GM19035 (cell line): Measurements from ENCODE around the gene LSS.
"Not testable (repeated sequence)": the region's sequence is repeated elsewhere in the genome, so short reads cannot be mapped to it uniquely, and the experiment has no call there.

ENCODE experiments used
- ATAC-seq: cut with Tn5 transposase; IDR thresholded peaks from one replicate; pipeline ENCODE4 v1.9.1; 2021; ENCODE audit not compliant: unreplicated experiment

The LSS gene

DNA sequence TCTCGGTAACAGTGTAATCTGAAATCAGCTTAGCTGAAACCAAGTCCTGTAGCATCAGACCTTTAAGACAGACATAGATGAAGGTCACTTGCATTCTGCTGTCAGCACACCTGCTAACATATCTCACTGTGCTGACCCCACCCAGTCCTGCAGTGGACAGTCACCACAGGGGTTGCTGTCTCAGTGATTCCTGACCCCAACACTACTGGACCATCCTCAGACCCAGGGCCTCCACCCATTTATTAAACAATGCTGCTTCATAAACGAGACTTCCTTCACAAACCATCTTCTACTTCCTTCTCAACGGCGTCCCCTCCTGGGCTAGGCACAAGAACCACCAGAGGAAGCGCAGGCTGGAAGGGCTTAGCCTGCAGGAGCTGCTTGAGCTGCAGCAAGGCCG lies 17.8 kb upstream of the LSS start:
- no peak for ATAC-seq

DNA sequence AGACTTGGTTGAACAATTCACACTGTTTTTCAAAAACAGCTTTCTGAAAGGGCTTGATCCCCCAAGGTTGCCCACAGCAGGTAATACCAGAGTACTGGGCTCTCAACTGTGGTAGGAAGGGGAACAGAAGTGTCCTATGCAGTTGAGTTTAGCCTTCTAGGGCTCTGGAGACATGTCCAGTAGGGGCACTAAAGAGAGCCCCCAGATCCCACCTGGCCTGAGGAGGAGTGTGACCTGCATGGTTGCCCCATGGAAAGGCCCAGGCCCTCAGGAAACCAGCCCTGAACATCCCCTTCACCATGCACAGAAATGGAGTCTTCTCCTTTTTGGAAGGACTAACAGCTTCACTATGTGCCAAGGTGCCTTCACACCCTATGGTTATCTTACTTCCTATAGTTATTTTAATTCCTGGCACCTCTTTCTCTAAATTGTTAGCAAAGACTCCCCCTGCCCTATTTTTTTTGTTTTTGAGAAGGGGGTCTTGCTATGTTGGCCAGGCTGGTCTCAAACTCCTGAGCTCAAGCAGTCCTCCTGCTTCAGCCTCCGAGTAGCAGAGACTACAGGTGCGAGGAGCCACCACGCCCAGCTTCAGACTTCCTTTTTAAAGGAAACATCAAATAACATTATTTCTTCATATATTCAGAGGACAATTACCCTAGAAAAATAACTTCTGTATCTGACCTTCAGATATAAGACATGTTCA lies 16.8 kb upstream of the LSS start:
- ATAC-seq = no peak

DNA sequence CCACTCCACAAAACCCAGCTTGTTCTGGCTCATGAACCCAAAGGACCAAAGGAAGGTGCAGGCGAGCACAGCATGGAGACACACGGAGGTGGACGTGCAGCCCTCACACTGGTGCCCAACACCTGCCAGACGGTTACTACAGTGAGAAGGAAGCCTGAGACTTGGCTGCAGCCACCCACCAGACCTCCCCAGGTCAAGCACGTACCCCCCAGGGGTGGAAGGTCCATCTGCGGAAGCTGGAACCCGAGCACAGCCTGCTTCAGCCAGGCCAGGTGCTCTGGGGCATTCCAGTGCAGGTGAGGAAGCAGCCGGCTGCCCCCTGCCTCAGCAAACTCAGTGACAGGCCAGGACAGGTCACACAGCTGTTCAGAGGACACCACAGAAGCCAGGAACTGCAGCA lies 16.0 kb upstream of the LSS start:
- no peak for ATAC-seq

DNA sequence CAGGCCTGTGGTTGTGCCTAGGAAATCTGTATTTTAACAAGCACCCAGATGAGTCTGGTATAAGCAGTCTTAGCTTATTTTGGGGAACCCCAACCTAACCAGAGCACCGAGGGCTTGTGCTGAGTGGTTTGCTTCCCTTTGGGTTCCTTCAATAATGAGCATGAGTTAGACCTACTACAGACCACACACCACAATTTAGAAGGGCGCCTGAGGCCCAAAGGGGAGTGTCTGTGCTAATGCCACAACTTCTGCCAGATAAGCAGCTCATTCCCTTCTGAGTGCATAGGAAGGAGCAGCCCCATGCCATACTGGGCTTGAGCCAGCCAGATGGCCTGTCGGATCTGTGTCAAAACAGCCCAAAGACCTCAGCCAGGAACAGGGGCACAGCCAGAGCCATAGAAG lies 15.4 kb upstream of the LSS start:
- no peak for ATAC-seq

GRCh38 chr21:46243325-46243724 lies 14.8 kb upstream of the LSS start:
- ATAC-seq = no peak

- ATAC-seq = not testable (repeated sequence)
Observed at GRCh38 chr21:46241577-46241976, 13.0 kb upstream of the LSS start.

DNA sequence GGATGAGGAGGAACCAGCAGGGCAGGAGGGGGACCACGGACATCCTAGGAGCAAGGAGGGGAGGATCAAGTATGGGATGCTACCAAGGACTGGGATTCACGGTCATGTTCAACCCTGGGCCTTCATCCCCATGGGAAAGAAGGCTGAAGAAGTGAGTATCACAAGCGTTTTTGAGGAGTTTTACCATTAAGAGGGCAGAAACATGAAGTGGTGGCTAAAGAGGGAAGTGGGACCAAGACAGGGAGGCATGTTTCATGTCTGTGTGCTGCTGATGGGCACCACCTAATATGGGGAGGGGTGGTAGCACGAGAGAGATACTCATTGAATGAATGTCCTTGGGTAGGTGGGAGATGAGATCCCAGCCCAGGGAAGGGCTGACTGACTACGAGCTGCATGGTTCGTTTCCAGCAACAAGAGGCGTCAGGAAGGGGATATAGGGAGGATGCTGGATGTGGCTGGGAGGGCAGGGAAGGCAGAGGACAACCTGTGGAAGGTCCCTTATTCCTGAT lies 11.3 kb upstream of the LSS start:
- no peak for ATAC-seq

- no peak for ATAC-seq
Observed at GRCh38 chr21:46237474-46237873, 8.9 kb upstream of the LSS start.

DNA sequence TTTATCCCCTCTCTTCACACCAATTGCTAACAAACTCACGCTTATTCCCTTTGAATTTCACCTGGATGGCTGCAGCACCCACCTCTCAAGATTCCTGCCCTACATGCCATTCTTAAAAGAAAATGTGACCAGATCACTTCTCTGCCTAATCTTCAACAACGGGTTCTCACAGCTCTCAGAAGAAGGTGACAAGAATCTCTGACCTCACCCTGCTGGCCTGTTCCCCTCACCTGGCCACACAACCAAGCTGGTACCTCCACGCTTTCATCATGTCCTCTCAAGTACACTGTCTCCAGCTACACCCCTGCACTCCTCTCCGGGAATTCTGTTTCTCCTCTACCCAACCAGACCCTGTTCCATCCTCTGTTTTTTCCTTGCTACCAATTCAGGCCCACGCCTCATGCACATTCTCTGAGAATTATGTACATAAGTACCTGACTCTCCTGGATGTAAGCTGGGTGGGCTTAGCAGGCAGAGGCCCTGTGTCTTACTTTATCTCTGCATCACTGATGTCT lies 5.9 kb upstream of the LSS start:
- ATAC-seq = no peak

- no peak for ATAC-seq
Observed at GRCh38 chr21:46229923-46230260, 1.3 kb upstream of the LSS start.

DNA sequence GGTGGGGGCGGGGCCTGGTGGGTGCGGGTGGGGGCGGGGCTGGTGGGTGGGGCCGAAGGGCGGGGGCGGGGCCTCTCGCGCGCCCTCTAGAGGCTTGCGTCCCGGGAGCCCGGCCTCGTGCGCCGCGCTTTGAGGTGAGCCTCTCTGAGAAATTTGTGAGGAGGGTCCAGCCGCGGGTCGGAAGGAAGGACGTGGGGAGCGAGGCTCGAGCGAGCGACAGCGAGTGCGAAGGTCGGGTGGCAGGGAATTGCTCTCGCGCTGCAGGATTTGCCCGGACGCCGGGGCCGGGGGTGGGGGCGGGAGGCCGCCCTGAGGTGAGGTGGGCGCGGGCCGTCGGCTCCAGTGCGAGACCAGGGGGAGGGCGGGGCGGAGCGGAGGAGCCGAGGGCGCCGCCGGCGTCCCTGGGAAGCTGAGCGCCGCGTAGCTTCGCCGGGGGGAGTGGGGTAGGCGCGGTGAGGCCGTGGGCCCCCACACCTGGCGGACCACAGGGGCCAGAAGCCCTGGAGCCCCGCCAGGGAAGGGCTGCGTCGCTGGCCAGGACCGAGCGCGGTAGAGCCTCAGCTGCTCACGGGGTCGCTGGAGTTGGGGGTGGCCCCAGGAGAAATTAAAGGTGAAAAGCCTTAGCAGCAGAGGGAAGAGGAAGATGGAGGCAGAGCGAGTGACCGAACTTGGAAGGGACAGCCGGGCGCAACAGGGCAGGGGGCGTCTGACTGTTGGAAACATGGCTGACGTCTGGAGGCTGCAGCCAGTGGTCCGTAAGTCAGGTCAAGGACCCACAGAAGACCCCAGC lies 754 bp upstream of the LSS start:
- peak; percentile 27 for ATAC-seq

DNA sequence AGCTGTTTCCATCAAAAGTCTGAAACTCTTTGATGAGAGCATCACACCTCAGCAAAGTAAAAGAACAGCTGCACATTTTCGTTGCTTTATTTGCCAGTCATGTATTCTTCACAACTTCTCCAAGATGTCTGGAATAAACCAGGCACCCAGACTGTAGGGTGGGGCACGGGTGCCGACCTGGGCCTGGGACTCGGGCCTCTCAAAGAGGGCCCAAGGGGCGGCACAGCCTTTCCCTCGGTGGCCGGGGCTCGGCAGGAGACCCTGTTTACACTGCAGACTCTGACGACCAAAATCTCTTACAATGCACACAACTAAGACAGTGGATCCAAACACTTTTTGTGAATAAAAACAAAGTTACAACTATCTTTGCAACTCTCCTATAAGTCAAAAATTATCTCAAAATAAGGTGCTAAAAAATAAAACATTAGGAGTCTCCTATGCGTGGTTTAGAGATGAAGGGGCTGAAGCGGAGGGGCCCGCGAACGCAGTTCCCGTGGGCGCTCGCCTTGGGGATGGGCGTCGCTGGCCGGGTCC lies 696 bp downstream of the LSS start:
- ATAC-seq = no peak

DNA sequence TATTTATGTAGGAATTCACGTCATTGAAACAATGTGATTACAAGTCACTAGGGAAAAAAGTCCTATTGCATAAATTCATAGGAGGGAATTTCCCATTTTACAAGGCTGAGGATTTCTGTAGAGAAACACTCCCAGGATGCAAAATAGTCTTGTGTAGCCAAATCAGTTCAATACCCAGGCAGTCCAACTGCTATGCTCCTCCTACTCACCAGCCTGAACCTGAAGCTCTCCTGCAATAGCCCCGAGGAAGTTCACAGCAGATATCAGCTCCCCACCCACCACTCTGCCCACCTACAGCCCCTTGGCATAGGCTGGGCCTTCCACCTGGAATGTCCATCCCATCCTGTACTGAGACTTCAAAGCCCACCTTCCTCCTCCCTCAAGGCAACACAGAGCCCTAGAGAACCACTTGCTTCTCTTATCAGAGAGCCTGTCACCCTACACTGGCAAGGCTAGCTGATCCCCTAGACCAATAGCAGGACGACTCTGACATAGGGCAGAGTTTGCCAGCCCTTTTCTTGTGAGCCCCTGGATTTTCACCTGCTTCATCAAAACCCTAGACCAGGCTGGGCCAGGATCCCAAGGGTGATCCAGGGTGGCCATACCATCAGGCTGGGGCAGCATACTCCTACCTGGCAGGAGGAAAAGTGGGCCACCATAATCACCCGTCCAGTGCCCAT lies 1.5 kb downstream of the LSS start:
- no peak for ATAC-seq

GRCh38 chr21:46226146-46226545 lies 2.4 kb downstream of the LSS start:
- no peak for ATAC-seq

DNA sequence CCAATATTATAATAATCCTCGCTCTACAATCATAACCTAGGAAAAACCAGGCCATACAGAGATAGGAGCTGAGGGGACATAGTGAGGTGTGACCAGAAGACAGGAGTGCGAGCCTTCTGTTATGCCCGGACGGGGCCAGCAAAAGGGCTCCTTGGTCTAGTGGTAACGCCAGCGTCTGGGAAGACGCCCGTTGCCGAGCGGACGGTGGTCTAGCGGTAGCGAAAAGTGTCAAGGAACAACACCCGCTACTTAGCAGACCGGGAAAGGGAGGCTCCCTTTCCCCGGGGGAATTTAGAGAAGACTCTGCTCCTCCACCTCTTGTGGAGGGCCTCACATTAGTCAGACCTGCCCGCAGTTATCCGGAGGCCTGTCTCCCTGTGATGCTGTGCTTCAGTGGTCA lies 4.9 kb downstream of the LSS start:
- ATAC-seq = not testable (repeated sequence)

DNA sequence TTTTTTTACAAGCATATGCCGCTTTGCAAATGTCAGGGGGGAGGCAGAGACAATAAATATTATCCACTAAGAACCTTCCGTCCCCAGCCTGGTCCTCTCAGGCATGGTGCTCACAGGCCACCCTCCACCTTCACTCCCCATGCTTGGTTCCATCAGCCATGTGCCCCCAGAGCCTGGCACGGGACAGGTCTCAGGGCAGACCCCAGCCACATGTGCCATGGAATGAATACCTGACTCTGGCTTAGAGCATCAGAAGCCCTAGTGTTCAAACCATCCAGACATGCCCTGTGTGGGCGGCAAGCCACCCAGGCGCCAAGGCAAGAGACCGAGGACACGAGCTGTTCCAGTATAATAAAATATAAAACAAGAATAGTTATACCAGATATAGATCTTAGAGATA lies 5.4 kb downstream of the LSS start:
- ATAC-seq = no peak

DNA sequence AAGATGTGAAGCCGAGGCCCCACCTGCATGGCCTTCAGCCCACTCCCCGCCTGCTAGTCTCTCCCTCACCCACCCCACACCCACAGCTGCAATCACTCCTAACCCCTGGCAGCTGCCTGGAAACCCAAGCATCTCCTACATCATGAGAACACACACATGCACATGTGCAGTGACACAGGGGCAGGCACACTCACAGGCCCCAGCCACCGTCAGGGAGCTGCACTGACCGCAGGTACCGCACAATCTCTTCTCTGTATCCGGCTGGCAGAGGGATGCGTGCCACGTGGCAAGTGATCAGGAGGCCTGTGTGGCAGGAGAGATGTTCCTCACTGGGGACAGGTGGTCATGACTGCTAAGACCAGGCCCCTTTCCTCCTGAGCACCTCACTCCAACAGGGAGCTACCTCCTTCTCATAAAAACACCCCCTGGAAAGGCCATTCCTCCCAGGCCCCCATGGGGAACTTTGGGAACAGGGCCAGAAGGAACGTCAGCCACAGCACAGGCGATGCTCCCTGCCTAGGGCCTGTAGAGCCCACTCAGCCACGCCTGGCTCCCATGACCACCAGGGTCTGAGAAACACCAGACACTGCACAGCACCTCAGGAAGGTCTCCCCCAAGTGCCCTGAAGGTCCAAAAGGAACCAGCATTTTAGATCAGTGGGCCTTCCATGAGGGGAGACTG lies 6.0 kb downstream of the LSS start:
- ATAC-seq = no peak

DNA sequence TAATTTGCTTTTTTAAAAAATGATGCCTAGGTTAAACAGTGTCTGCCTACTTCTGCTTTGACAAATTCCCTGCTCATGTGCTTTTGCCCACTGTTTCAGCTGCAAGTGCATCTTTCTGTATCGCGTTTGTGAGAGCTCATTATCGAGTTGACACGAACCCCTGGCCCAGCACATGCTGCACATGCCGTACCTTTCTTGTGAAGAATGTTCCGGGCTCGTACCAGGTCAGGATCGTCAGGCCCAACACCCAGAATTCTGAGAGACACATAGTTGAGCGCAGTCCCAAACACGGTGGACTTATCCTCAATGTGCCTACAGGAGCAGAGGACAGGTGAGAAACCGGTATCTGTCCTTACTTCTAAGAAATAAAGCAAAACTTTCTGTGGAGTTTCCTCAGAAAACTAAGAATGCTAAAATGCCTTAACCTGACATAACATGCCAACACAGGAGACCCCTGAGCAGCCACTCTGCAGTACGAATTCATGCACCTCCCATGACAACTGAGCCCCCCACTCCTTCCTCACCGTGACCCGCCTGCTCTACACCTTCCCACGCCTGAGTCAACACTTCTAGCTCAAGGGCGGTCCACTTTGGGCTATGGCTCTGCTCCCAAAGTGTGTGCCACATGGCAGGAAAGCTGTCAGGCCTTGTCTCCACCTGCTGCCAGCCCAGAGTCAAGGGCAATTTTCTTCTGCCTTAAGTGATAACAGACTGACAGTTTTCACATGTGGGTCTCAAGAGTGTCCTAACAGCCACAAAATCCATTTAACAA lies 6.7 kb downstream of the LSS start:
- no peak for ATAC-seq

DNA sequence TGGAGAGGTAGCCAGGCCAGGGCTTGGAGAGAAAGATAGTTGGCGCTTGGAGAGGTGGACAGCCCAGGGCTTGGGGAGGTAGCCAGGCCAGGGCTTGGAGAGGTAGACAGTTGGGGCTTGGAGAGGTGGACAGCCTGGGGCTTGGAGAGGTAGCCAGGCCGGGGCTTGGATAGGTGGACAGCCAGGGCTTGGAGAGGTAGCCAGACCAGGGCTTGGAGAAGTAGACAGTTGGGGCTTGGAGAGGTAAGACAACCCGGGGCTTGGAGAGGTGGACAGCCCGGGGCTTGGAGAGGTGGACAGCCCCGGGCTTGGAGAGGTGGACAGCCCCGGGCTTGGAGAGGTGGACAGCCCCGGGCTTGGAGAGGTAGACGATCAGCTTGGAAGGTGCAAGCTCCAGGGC lies 7.7 kb downstream of the LSS start:
- ATAC-seq = no peak

- no peak for ATAC-seq
Observed at GRCh38 chr21:46220275-46220810, 8.2 kb downstream of the LSS start.
